ENCODE results near the gene SSH3.

SSH3 gene

GRCh38 chr11:67278939-67279588 is 24.3 kb upstream of the SSH3 start:
- DNase-seq (ENCODE audit: low read depth in 2 of 2): no peak

- DNase-seq (ENCODE audit: low read depth in 2 of 2): no peak
These were observed 23.6 kb upstream of the SSH3 start for GRCh38 chr11:67279589-67280340.

- no peak for DNase-seq (ENCODE audit: low read depth in 2 of 2)
These were observed 23.0 kb upstream of the SSH3 start for GRCh38 chr11:67280341-67280787.

DNA sequence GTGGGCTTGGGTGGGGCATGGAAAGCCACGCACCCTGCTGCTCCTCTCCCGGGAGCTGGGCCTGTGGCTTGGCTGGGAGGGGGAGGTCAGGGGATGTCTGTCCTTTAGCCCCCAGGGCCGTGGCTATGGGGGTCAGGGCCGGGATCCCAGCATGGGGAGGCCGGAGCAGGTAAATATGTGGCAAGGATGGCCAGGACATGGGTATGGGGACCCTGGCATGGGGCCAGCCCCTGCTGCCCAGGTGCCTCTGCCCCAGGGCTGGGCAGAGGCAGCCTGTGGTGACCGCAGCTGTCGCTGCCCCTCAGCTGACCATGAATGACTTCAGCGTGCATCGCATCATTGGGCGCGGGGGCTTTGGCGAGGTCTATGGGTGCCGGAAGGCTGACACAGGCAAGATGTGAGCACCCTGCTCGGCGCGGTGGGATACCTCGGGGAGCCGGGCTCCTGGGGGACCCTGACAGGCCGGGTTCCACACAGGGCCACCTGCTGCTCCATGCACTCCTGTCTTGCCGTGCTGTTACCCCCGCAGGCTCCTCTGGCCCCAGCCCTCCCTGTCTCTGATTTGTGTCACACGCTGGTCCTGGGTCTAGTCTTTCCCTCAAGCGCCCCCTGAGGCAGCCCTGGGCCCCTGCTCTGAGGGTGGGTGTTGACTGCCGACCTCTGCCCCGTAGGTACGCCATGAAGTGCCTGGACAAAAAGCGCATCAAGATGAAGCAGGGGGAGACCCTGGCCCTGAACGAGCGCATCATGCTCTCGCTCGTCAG is 22.4 kb upstream of the SSH3 start:
- DNase-seq (ENCODE audit: low read depth in 2 of 2): no peak

GRCh38 chr11:67281552-67282150 is 21.7 kb upstream of the SSH3 start:
- no peak for DNase-seq (ENCODE audit: low read depth in 2 of 2)

- DNase-seq (ENCODE audit: low read depth in 2 of 2): no peak
These were observed 21.0 kb upstream of the SSH3 start for GRCh38 chr11:67282155-67282875.

DNA sequence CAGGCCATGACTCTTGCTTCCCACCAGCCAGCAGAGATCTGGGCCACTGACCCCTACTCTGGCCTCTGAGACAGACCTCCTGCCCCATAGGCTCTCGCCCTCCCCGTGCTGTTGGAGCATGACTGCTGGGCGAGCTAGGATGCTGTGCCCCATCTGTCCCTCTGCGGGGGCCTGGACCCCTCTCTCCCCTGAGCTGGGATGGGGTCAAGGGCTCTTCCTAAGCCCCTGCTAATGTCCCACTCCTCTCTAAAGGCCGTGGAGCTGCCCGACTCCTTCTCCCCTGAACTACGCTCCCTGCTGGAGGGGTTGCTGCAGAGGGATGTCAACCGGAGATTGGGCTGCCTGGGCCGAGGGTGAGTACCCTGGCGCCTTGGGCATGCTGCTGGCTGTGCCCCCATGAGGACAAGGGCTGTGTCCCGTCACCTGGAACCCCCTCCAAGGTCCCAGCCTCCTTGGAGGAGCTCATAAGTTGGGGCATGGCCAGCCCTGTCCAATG is 20.4 kb upstream of the SSH3 start:
- no peak for DNase-seq (ENCODE audit: low read depth in 2 of 2)

- DNase-seq (ENCODE audit: low read depth in 2 of 2): no peak
These were observed 19.8 kb upstream of the SSH3 start for GRCh38 chr11:67283481-67283963.

DNA sequence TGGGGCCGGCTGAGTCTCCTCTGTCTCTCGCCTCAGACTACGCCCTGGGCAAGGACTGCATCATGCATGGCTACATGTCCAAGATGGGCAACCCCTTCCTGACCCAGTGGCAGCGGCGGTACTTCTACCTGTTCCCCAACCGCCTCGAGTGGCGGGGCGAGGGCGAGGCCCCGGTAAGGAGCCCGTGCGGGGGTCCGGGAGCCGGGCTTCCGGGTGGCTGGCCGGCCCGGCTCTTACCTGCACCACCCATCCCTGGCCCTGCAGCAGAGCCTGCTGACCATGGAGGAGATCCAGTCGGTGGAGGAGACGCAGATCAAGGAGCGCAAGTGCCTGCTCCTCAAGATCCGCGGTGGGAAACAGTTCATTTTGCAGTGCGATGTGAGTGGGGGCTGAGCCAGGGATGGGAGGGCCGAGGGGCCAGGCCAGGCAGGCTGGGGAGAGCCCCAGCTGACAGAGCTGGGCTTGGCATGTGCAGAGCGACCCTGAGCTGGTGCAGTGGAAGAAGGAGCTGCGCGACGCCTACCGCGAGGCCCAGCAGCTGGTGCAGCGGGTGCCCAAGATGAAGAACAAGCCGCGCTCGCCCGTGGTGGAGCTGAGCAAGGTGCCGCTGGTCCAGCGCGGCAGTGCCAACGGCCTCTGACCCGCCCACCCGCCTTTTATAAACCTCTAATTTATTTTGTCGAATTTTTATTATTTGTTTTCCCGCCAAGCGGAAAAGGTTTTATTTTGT is 18.4 kb upstream of the SSH3 start:
- DNase-seq (ENCODE audit: low read depth in 2 of 2): no peak

- no peak for DNase-seq (ENCODE audit: low read depth in 2 of 2)
These were observed 17.5 kb upstream of the SSH3 start for GRCh38 chr11:67285541-67286498.

GRCh38 chr11:67286621-67287333 is 16.6 kb upstream of the SSH3 start:
- DNase-seq (ENCODE audit: low read depth in 2 of 2): no peak

GRCh38 chr11:67287355-67288197 is 15.8 kb upstream of the SSH3 start:
- DNase-seq (ENCODE audit: low read depth in 2 of 2): no peak

GRCh38 chr11:67288198-67288451 is 15.2 kb upstream of the SSH3 start:
- DNase-seq (ENCODE audit: low read depth in 2 of 2): no peak

- DNase-seq (ENCODE audit: low read depth in 2 of 2): peak; percentile 72 to 83
These were observed 14.7 kb upstream of the SSH3 start for GRCh38 chr11:67288452-67289225.

GRCh38 chr11:67289226-67289650 is 14.1 kb upstream of the SSH3 start, which contains the start of gene ANKRD13D:
TSS of gene ANKRD13D (plus strand) at chr11:67289303. CDS start at chr11:67289461, 158 bp downstream.
- DNase-seq (ENCODE audit: low read depth in 2 of 2): no peak

DNA sequence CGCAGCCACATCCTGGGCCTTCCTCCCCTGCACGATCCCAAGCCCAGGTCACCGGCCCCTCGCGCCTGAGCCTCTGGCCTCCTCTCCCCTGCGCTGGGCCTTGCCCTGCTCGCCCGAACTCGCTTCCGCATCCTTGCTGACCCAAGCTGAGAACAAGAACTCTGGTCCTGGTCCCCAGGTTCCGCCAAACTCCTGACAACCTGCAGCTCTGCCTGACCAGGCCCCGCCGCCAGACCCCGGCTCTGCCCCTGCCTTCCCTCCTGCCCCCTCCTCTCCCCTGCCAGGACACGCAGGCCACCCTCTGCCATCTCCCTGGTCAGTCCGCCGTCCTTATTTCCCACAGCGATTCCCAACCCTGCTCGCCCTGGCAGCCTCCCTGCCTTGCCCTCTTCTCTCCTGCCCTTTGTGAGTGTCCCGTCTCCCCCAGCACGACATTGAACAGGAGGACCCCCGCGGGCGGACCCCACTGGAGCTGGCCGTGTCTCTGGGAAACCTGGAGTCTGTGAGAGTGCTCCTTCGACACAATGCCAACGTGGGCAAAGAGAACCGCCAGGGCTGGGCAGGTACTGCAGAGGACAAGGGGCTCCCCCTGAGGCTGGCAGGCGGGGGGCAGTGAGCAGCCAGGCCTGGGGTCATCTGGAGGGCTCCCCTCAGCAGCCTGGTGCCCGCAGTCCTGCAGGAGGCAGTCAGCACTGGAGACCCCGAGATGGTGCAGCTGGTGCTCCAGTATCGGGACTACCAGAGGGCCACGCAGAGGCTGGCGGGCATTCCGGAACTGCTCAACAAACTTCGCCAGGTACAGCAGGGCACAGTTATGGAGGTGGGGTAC is 13.5 kb upstream of the SSH3 start:
- DNase-seq (ENCODE audit: low read depth in 2 of 2): no peak

Data from stimulated activated CD4-positive, alpha-beta T cell treated with anti-CD3 and anti-CD28 coated beads, Interleukin-12 subunit alpha, Interleukin-12 subunit beta, amount 100 ng/mL, for 24 hours (primary cell).